Pancreas (tissue), 10 donors: Measurements from ENCODE around the gene TM9SF2. TPM values are rescaled to one million over a fixed set of nuclear protein-coding genes. Genes with fewer than 3 reads are reported as not detected.
"Not testable (repeated sequence)": the region's sequence is repeated elsewhere in the genome, so short reads cannot be mapped to it uniquely, and the experiment has no call there.

Experiments used
- ATAC-seq, 4 donors: fragments of 200-7000 bp; cut with Tn5 transposase; one replicate each; pipeline versions ENCODE4 v1.8.0 to v1.9.1; 2020; ENCODE audit warnings: mild to moderate bottlenecking in 4 of 4, moderate library complexity in 4 of 4
- DNase-seq, 6 donors: peaks; one replicate each; pipeline ENCODE4 v3.0.0-alpha.2; 2020
- FAIRE-seq: peaks from 2 replicates; lab custom pipeline; 2012; peaks lifted over from hg19 to GRCh38; lab: Jason Lieb, UNC
- H3K27ac ChIP-seq, 4 donors: fragments of 200-600 bp; sonication (generic); 1 replicate in 3 of 4; 2 replicates in 1 of 4; pipeline versions ENCODE4 v1.5.0 to v1.8.0; 2020
- H3K27me3 ChIP-seq, 4 donors: fragments of 200-600 bp; one replicate each; pipeline ENCODE4 v1.8.0; 2021
- H3K36me3 ChIP-seq, 3 donors: fragments of 200-600 bp; sonication (generic) in 1 of 3; one replicate each; pipeline versions ENCODE4 v1.5.0 to v1.8.0; 2020 to 2021
- H3K4me1 ChIP-seq, 3 donors: fragments of 200-600 bp; one replicate each; pipeline ENCODE4 v1.8.0; 2021
- H3K4me3 ChIP-seq, 4 donors: fragments of 200-600 bp; sonication (generic) in 2 of 4; one replicate each; pipeline versions ENCODE4 v1.5.0 to v1.8.0; 2020 to 2021
- H3K9me3 ChIP-seq, 4 donors: fragments of 200-600 bp; one replicate each; pipeline ENCODE4 v1.8.0; 2021
- CTCF ChIP-seq, 4 donors: fragments of 200-600 bp; sonication (generic) in 3 of 4; IDR thresholded peaks; one replicate each; pipeline versions ENCODE4 v1.5.0 to v1.8.0; 2021; ENCODE audit warnings: antibody characterized with exemption in 4 of 4
- WGBS, 2 donors: extraction: QIAGEN DNeasy Blood & Tissue Kit; methylation state at CpG; one replicate each; pipeline ENCODE4 v1.1.7; 2013; 5-methylcytosine and 5-hydroxymethylcytosine counted together
- intact Hi-C, 3 donors: fragments of 100-400 bp; cut with DNase I; formaldehyde crosslinking; loops; one replicate each; pipeline versions ENCODE4 v1.11.1 to v1.14.2; 2022
- polyA plus RNA-seq, 2 donors: library from polyadenylated mRNA; stranded (reverse); fragments of 200-250 nt; gene quantifications; one replicate each; pipeline ENCODE4 v1.2.3, GENCODE V29; 2013
- total RNA-seq, 6 donors: library from RNA; stranded (reverse); fragmentation: NEBNext Ultra II Directional in 4 of 6; extraction: Animal tissue kit (Norgen Biotek cat#: 25700) in 4 of 6; gene quantifications; one replicate each; pipeline versions ENCODE4 v1.2.1 to v1.2.4, GENCODE V29; 2021 to 2023
- donor health status: healthy with polysubstance abuse.
- donor health status: DM: no; HTN: no; CAD: no; lungs with moderate emphysema.
- donor health status: DM: no; HTN: no; CAD: no.
- donor health status: control.
- donor health status: control.
- donor health status: Bipolar disorder and iron deficiency.
- donor health status: DM: yes; HTN: yes; CAD: no.
- donor health status: DM: no; HTN: no; CAD: no.
- donor health status: DM: no; HTN: no; CAD: no.
- donor health status: DM: yes; HTN: yes; CAD: no.

The TM9SF2 gene
- total and polyA plus RNA-seq, 8 donors = 22.7 to 88.8 (median 56.5) TPM

GRCh38 chr13:99564386-99564785, 63.1 kb downstream of the TM9SF2 start:
- intact Hi-C loops = no loop called here
- TF ChIP-seq CTCF (IDR thresholded peaks at IDR 0.05) = no peak
- DNase-seq (no peak), FAIRE-seq (no peak), ATAC-seq (no peak)
- H3K9me3 ChIP-seq = no peaks in the 10 kb centered on the region
- peaks cover 0 to 27% (median 5%) of the 10 kb centered on the region in 3 donors for H3K36me3 ChIP-seq
- 88 to 91% methylated on average over 2 of the region's 2 CpGs for WGBS, 2 donors
- H3K27ac ChIP-seq = no peak overlapping the region
- H3K4me3 ChIP-seq = no peak overlapping the region
- H3K4me1 ChIP-seq = no peaks in the 10 kb centered on the region
- no peaks in the 10 kb centered on the region for H3K27me3 ChIP-seq

GRCh38 chr13:99565478-99566124, 64.3 kb downstream of the TM9SF2 start:
- no peak overlapping the region for H3K4me3 ChIP-seq
- FAIRE-seq (no peak), DNase-seq (peak in 1 of 6 donors; percentile 33), ATAC-seq (no peak)
- no peak overlapping the region for H3K27ac ChIP-seq
- WGBS, 2 donors = 89 to 93% methylated on average over 30 of the region's 30 CpGs
- no peak for TF ChIP-seq CTCF (IDR thresholded peaks at IDR 0.05)
- H3K36me3 ChIP-seq = peaks cover 0 to 14% (median 5%) of the 10 kb centered on the region in 3 donors
- intact Hi-C loops = no loop called here
- H3K9me3 ChIP-seq = no peaks in the 10 kb centered on the region
- no peaks in the 10 kb centered on the region for H3K4me1 ChIP-seq
- no peaks in the 10 kb centered on the region for H3K27me3 ChIP-seq

GRCh38 chr13:99566125-99567083, 65.1 kb downstream of the TM9SF2 start:
- Histone ChIP-seq H3K36me3 (peaks cover 0 to 14% (median 5%) of the 10 kb centered on the region in 3 donors), H3K27me3 (no peaks in the 10 kb centered on the region), H3K9me3 (no peaks in the 10 kb centered on the region), H3K27ac (no peak overlapping the region), H3K4me1 (no peaks in the 10 kb centered on the region), H3K4me3 (no peak overlapping the region)
- DNase-seq (peak in 2 of 6 donors; percentile 15 to 57), ATAC-seq (peak in 1 of 4 donors; percentile 37), FAIRE-seq (no peak)
- no peak for TF ChIP-seq CTCF (IDR thresholded peaks at IDR 0.05)
- WGBS, 2 donors = 89 to 90% methylated on average over 37 of the region's 37 CpGs
- intact Hi-C loops = no loop called here

- WGBS, 2 donors = 90% methylated on average over 4 to 6 of the region's 6 CpGs
- intact Hi-C loops, H3K27me3 ChIP-seq, H3K36me3 ChIP-seq, FAIRE-seq, H3K4me3 ChIP-seq, H3K4me1 ChIP-seq, ATAC-seq, H3K9me3 ChIP-seq, H3K27ac ChIP-seq, DNase-seq: not testable (repeated sequence)
Measured at GRCh38 chr13:99568901-99569300, 67.6 kb downstream of the TM9SF2 start.

- no peaks in the 10 kb centered on the region for H3K4me1 ChIP-seq
- FAIRE-seq (no peak), DNase-seq (no peak), ATAC-seq (no peak)
- intact Hi-C loops = no loop called here
- no peaks in the 10 kb centered on the region for H3K27me3 ChIP-seq
- no peak overlapping the region for H3K4me3 ChIP-seq
- TF ChIP-seq CTCF (IDR thresholded peaks at IDR 0.05) = no peak
- 73 to 81% methylated on average over 8 of the region's 8 CpGs for WGBS, 2 donors
- no peaks in the 10 kb centered on the region for H3K36me3 ChIP-seq
- no peaks in the 10 kb centered on the region for H3K9me3 ChIP-seq
- H3K27ac ChIP-seq = no peak overlapping the region
Measured at GRCh38 chr13:99572131-99572530, 70.9 kb downstream of the TM9SF2 start.
